ENCODE results near the gene HHAT.

Gene HHAT

DNA sequence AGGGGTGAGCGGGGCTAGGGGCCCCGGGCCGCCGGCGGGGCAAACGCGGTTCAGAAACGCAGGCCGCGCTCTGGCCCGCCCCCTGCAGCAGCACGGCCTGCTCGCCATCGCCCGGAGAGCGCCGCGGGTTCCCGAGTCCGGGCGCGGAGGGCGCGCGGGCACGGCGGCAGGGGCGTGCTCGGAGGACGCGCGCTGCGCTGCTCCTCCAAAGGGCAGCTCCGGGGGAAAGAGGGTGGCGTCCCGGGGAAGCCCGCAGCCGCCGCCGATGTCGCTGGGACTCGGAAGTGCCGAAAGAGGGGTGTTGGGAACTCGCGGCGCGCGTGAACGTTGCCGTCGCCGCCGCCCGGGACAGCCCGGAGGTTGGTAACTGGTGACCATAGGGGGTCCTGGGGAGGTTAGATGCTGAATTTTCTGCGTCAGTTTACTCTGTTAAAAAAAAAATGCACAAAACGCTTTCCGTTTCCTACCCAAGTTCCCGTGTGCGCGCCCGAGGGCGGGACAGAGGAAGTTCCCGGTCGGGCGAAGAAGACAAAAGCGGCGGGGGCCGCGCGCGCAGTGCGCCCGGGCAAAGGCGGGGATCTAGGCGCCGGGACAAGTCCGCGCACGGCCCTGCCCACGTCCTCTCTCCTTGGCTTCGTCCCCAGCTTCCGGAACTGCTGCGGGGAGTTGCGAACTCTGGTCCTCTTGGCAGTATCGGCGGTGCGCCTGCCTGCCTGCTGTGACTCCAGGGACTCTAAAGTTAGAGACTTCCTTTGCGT lies at the start of gene HHAT:
Gene HHAT (plus strand): TSS at position 157 of the 758 bp plus-strand sequence. CDS start 20,074 bp downstream, outside the sequence.
- peak; percentile 74 to 84 for DNase-seq

DNA sequence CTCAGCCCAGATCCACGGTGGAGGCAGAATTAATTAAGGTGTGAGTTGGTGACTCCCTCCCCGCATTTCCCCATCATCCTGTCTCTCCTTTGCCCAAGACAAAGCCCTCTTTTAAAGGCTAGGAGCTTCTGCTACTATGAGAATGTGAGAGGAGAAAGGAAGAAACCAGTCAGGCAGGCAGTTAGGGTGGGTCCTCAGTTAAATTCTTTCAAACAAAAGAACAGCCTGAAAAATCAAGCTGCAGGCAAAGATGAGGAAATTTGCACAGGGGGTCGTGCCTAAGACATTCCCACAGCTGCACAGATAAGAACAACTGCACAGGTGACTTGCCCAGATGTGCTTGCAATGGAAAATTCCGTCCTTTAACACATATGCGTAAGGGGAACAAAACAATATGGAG lies 48.5 kb upstream of the HHAT start:
- DNase-seq = no peak

DNA sequence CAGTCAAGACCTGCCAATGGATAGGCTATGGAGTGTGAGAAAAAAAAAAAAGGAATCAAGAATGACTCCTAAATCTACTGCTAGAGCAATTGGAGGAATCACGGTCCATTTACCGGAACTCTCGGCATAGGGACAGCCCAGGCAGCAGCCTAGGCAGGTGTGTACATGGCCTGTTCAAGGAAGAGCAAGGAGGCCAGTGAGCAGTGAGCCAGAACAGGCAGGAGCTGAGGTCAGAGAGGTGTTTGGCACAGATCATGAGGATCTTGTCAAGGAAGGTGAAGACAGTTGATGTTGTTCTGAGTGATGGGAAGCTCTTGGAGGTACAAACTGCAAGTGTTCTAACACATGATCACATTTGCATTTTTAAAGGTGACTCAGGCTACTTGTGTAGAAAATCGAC lies 40.6 kb upstream of the HHAT start:
- no peak for DNase-seq

DNA sequence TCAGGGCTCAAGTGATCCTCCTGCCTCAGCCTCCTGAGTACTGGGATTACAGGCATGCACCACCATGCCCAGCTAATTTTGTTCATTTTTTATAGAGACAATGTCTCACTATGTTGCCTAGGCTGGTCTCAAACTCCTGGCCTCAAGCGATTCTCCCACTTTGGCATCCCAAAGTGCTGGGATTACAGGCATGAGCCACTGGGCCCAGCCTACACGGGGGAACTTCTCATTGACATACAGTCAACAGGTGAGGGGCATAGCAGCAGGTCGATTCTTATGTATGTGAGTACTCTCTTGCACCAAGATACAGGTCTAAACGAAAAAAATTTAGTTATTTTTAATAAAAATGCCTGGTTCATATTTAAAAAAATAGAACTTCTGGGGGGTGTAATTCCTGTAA lies 39.5 kb upstream of the HHAT start:
- DNase-seq = no peak

DNA sequence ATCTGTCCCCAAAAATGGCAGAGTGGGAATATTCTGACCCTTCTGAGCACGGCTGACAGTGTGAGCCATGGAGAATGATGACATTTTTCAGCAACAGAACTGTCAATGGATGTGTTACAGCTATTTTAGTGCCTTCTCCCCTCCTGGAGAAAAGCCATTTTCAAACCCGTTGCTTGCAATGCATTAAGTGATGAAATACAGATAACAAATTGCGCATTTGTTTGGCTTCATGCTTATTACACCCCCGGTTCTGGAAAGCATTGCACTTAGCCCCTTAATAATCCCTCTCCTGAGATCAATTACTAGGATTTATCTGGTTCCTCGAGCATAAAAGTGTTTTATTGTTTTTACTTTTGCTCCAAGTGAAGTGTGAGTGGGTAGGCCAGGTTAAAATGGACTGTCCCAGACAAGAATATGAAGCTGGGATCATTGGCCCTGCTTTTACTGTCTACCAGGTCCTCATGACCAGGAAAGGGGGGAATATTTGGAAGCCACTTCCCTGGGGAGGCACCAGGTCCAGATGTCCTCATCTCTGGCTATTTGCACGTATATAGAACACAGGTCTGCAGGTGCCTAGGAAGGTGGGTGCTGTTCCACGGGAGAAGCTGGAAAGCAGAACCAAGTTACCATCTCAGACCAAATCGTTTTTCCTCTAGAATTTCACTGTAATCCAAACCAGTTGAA lies 37.5 kb upstream of the HHAT start:
- no peak for DNase-seq

DNA sequence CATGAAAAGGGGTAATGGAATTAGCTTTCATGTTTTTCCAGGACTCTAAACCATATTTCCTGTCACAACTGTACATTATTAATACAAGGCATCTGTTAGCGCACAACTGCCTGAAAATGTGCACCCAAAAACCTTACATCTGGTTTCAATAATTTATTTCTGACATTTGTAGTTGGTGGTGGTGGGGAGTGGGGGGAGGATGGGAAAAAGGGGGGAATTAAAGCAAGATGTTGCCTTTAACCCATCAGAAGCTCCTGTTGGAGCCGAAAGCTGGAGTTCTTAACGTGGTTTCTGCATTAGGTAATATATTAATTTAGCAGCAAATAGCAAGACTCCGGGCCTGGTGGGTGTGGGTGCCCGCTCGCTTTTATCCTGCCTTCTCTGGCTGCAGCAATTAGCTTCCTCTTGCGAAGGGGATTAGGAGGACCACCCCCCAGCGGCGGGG lies 36.9 kb upstream of the HHAT start:
- DNase-seq = no peak

DNA sequence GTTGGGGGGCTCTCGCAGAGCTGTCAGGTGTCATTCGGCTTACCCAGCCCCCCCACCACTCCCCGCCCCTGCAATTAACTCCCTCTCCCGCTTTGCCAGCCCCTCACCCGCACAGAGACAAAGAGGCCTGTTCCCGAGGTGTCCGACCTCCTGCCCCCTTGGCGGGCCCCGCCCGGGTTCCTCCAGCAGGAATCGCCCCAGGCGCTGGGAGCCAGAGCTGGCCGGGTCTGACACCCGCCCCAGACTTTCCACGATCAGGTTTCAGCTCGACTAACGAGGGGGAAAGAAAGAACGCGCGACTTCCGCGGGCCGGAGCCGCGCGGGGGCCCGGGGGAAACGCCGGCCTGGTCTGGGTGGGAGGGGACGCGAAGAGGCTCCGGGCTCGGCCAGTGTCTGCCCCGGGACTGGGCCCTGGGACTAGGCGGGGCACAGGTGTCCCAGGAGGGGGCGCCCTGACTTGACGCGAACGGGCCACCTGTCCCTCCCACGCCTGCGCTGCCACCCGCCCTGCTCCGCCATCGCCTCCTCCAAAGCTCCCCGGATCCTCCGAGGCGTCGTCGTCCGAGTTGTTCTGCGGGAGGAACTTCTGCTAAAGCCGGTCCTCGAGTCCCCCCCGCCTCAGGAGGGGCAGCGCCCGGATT lies 36.4 kb upstream of the HHAT start:
- DNase-seq = peak in 1 of 2 experiments; percentile 32

DNA sequence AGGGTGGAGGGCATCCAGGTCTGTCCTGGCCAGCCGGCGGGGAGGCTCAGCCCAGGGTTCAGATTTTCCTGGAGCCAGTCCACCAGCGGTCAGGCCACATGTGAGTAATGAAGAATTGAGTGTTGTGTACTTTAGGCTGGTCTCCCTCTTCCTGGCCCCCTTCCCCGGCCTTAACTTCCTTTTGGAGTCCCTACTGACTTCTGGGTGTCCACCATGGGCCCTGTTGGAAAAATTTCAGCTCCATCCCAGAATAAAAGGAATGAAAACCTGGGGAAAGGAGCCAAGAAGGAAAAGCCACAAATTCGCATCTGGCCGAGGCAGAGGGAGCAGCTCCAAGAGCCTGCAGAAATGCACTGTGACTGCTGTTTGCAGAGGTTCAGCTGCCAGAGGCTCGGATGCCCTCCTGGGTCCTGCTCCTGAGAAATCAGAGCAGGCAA lies 35.5 kb upstream of the HHAT start:
- DNase-seq = no peak

DNA sequence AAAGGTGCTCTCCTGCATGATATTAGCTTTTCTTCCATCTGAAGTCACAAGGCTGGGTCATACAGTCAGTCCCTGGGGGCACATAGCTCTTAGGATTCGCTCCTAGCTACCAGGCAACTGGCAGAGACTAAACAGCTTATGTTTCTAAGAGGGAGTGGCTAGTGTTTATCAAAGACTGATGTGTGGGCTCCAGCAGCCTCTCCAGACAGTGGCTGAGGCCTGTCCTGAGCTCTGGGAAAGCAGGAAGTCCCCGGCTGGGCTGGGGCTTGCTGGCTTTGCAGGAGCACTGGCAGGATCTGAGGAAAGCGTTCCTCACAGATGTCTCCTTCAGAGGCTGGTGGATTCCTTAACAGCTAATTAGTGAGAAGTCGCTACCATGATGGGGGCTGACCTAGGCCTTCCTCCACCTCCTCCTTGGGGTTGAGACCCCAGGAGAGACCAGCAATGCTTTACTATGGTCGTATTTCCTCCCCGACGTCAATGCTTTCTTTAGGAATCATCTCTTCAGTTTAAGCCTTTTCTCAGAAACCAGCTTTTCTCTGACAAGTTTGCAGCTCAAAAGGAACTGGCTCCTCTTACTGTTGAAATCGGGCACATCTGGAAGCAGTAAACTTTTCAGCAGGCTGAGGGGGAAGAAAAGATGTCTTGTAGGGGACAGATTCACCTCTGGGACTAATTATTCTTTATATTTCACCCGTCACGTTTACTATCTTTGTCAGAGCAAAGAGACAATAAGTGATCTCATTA lies 33.5 kb upstream of the HHAT start:
- no peak for DNase-seq

DNA sequence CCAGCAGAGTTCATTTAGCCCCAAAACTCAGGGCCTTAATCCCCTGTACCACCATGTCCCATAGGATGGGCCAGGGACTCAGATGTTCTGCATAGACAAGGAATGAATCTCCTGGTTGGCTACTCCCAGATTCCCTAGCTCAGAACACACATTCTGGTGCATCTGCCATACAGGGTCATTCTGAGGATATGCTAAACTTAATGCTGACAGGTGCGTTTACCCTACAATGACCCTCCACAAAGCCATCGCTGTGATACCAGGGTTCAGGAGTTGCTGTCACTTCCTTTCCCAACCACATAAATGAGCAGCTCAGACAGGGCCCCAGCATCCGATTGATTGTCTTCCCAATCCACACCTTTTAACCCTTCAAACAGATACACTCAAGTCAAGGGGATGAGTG lies 32.0 kb upstream of the HHAT start:
- no peak for DNase-seq

DNA sequence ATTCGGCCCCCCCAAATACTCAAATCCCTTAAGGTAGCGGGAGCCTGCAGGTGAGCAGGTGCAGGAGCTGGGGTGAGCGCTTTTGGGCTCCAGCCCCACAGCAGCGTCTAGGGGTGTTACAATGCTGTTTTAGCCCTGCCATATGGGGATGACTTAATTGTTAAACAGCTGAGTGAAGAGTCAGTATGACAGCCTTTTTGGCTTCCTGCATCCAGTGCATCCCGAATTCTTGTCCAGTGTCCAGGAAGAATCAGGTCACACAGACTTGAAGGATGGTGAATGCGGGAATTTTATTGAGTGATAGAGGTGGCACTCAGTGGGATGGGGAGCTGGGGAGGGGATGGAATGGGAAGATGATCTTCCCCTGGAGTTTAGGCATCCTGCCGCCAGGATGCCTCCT lies 30.4 kb upstream of the HHAT start:
- DNase-seq = no peak

DNA sequence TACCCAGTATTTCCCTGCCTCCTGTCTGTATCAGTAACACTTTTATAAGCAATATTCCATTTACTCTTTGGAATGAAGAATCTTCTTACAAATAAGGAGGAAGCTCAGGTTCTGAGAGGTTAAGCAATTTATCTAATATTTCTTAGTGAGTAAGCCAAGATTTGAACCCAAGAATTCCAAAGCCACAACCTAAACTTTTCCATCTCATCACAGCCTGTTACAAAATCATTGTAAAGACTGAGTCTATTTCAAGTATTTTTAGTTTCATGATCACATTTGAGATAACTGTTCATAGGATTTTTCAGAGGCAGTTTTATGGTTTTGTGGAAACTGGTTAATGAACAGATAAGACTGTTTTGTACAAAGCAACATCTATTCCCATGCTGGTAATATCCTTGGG lies 29.8 kb upstream of the HHAT start:
- no peak for DNase-seq

DNA sequence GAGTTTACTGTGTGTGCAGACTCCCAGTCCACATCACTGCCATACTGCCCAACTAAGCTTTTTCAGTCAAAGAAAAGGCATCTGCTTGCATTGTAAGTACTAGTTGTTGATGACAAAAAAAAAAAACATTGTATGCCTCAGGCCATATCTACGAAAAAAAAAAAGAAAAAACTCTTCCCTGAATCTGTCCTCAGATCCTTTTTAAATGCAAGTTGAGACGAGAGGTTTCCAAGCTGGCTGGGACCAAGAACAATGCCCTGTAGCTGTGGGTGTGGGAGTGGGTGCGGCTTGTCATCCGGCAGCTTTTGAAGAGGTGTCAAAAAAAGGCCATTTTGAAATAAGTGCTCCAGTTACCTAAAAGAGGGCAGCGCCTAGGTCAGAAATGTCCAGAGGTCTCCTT lies 29.2 kb upstream of the HHAT start:
- DNase-seq = no peak

DNA sequence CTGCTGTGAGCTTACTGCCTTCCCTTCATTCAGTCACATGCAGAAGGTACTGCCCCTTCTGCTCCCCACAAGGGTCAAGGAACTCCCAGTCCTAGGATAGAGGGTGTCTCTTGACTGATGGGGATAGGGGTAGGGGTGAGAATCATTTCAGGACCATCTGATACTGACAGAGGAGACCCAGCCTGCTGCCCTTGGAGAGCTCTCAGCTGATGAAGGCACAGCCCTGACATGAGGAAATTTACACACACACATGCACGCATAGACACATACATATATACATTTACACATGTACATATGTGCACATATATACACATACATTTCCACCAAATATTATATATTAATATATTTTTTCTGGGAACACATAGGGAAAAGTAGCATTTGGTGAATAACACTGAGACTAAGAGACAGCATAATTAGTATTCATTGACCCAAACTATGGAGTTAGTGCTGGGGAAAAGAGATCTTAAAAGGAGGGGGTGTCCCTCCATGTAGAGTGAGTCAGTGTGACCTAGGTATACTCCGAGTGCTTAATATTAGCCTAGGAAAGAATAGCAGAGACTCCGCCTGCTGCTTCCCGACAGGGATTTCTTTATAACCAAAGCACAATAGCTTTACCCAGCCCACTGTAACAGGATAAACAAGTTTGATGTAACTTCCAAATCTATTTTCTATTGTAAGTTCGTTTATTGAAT lies 27.6 kb upstream of the HHAT start:
- DNase-seq = no peak

DNA sequence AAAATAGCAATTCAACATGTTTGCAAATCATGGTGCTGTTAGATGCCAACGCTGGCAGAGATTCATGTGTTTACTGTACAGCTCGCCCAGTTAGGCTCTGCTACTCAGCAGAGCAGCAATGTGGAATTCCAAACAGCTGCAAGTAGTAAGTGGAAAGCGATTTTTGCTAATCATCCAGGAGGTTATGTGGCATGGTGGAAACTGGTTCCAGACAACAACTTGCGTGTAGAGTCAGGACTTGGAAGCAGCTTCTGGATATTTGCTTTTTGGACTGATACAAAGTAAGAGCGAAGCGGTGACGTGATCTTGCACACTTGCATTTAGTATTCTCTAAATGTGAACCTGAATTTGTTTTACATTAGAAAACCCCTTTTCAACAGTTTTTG lies 27.1 kb upstream of the HHAT start:
- DNase-seq = no peak

DNA sequence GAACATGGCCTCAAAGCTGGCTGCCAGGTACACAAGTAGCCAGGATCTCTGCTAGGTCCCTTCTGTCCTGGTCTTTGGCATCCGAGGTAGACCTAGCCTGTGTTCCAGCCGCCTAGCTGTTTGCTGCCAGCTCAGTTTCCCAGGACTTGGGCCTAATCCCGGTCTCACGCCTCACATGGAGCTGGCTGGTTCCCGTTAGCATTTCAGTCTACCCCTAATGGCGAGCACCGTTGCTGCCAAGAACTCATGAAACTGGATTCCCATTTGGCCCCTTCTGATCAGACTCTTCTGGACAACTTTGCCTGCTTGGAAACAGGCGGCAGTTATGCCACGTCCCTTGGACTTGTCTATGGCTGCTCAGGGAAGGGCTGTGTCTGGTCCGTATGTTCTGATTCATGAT lies 26.2 kb upstream of the HHAT start:
- no peak for DNase-seq

DNA sequence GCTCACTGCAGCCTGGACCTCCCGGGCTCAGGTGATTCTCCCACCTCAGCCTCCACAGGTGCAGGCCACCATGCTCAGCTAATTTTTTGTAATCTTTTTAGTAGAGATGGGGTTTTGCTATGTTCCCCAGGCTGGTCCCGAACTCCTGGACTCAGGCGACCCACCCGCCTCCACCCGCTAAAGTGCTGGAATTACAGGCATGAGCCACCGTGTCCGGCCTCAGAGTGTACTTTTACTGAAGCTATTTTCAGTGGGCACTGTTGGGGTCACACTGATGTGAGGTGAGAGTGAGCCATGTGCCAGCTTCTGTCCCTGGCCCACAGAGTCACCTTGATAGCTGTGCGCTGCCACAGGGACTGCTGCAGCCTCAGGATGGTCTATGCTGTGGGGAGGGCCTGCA lies 25.3 kb upstream of the HHAT start:
- no peak for DNase-seq

DNA sequence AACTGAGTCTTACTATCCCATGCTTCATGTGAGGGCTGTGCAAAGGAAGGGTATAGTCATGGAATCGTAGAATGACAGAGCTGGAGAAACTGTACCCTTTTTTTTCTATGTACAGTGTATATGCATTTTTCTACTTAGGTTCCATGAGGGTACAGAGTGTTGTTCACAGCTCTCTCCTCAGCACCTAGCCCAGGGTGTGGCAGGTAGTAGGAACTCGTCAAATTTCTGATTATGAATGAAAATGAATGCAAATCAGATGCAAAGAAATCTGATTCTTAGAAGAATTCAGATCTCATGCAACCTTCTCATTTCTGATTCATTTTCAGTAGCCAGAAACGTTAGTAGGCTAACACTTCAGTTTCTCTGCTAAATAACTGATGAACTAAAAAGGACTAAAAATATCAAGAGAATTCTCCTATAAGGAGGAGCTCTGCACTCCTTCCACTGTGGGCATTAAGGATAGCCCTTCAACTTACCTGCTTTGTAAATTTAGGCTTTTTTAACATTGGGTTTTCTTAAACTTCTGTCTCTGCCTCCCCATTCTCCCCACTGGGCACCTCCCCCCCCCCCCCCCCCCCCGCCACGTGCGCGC lies 18.0 kb upstream of the HHAT start:
- no peak for DNase-seq

DNA sequence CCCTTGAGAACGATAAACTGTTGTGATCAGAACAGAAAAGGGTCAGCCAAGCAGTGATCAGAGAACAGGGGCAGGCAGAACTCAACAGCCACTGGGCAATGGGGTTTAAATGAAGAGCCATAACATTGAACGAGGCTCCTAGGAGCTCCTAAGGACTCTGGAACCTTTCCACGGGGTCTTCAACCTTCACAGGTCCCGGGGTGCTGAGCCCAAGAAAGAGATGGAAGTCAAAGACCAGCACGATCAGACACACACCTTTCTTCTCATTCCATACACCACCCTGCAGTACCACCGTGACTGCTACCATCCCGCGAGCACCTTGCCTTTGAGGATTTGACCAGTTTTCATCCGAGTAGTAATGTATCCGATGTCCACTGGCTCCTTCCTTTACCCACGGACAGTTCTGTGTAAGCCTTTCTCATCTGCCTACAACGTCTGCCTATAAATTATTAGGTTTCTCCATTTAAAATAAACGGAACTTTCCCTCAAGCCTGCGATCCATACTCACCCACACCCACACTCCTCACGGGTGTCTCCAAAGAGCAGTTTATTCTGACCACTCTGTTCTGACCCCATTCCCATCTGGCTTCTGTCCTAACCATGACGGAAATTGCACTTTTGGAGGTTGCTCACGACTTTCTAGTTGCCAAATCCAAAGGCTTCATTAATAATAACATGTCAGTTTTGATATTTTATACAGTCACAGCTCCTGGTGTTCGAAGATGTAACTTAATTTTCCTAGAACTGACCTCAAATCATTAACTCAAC lies 16.8 kb upstream of the HHAT start:
- DNase-seq = no peak

DNA sequence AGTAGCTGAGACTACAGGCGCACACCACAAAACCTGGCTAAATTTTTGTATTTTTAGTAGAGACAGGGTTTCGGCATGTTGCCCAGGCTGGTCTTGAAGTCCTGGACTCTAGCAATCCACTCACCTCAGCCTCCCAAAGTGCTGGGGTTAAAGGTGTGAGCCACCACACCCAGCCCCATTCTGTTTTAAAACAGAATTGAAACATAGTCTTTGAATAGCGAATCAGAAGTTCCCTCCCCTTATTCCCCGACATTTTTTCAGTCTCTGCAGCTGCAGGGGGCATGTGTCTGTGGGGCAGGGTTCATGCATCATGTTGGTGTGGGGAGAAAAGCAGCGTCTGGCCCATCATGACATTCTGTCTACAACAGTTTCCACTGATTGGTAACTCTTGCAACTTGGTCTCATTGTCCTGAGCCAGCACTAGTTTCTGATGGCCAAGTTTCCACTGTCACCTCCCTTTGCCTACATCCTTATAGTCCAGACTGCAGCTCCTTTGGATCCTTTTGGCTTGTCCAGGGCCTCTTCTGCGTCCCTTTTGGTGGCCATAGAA lies 15.6 kb upstream of the HHAT start:
- no peak for DNase-seq

DNA sequence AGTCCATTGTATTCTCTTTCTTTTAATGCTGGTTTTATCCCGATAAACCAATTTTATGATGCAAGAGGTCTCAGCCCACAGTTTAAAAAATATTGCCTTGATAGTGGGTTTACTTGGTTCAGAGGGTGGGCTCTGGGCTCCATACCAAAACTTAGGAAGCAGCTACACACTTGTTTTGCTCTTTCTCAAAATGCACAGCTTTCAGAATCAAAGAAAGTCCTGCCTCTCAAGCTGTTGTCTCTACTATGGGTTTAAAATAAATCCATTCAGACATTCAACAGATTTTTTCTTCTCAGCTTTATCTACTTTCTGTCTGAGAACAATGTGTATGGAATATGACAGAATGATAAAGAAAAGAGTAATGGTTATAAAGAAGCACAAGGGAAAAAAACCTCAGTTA lies 14.8 kb upstream of the HHAT start:
- no peak for DNase-seq

Measured in NCI-H2081 (cell line).